ENCODE measurements around the gene SLC7A8.
A peak's percentile ranks its signal among the peaks of the same experiment; 100 is the strongest.

Gene SLC7A8

DNA sequence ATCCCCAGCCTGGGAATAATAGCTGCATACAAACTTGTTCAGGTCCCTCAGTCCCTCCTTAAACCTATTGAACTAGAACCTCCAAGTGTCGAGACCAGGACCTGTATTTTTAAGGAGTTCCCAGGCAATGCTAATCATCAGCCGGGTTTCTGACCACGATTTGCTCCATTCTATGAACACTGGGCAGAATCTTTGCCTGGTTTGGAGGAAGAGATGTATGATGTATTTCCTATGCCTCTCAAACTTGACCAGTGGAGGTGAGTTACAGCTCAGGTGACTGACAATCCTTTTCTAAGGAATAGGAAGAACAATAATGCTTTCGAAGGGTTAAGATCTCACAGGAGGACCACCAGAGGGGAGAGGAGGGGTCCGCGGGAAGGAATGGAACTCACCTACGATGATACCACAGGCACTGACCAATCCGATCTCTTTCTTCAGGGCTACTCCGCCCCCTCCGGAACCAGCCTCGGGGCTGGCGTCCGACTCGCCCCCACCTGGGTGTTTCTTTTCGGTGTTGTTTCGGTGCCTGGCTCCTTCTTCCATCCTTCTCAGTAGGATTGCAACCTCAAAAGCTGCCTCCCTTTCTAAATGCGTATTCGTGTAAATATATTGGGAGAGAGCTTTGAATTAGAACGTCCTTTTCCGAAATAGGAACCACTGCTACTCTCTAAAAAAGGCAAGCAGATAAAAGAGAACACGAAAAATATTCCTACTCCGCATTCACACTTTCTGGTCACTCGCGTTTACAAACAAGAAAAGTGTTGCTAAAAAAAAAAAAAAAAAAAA, 895 bp downstream of the SLC7A8 start:
- peak; percentile 18 for DNase-seq

DNA sequence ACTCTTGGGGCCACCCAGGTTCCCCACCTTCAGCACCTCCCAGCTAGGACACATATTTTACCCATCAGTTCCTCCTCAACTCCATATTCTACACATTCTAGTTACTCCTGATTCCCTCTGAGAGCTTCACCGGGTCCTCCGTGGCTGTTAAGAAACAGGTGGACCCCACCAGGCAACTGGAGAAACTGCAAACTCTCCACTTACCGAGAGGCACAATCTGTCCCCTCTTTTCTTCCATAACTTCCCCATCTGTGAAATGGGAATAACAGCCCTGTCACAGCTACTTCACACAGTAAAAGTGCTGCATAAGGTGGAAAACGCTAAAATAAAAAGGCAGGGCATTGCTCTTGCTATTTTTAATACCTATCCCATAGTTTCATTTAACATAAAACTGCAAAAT, 1.5 kb downstream of the SLC7A8 start:
- DNase-seq, result no peak

DNA sequence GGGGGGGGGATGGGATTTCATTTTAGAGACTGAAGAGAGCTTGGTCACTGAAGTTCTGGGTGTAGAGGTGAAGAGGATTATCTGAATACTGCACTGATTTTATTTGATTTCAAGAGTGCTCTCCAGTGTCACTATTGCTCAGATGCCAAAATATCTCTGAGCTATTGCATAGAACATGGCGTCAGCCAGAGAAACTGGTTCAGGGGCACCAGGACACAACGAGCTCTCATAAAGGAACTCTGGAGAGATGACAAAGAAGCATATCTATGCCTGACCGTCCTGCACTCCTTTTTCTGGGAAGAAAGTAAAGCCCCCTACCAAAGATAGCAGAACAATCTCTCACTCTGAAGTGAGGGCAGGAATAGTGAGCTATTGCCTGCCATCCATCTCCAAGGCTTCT, 2.0 kb downstream of the SLC7A8 start:
- DNase-seq, result no peak

DNA sequence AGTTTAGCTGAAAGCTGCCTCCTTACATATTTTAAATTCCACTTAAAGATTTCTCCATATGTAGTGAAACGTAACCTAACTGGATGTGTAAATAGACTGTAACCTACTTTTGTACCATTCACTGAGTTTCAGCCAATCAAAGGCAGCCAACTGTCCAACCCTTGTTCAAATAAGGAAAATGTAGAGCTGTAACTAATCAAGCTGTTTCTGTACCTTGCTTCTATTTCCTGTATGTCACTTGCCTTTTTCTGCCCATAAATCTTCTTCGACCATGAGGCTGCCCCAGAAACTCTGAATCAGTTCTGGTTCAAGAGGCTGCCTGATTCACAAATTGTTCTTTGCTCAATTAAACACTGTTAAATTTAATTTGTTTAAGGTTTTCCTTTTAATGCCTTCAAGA, 6.3 kb downstream of the SLC7A8 start:
- DNase-seq, result no peak

DNA sequence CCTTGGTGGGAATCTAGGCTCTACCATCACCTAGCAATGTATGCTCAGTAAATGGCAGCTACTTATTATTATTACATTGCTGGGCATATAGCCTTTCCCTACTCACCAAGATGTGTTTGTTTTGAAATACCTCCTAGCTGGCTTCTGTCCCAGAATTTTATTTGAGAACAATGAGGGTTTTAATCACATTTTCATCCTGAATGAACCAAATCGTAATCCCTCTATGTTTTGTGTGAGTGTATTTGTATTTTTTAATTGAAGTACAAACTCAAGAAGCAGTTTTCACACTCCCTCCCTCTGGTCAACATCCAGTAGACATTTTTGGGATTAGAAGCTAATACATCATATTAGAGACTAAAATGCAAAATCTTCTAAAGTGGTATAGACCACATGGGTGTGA, 7.6 kb downstream of the SLC7A8 start:
- no peak for DNase-seq

DNA sequence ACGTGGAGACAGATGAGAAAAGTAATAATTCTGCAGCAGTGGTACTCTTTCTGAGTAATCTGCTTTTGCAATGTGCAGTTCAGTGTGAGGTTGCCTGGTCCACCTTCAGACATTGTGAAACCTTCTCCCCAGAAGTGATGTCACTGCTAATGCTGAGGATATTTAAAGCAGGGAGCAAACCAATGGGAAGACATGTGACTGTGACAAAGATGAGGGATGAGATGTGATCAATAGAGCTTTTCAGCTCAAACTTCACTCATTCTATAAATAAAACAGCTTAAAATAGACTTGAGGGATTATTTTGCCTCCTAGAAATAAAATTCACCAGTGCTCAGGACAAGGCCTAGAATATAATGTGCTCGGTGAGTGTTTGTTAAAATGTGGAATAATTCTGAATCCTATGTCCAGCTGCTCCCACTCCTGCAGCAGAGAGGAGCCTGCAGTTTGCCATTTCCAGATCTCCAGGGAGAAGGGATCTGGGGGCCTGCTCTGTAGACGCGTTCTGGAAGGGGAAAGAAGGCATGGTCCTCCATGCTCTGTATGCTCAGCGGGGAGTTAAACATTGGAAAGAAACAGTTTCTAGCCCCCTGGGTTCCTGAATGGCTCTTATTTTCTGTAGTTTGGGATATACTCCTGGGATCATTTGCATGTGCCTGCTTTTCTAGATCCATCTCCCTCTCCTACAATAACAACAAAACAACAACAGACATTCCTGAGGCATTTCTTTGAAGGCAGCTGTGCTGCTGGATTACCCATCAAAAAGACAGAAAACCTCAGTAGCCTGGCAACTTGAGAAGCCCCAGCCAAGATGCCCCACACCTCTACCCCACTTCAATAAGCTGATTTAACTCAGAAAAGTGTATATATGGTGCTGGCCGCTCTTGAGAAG, 8.9 kb downstream of the SLC7A8 start:
- no peak for DNase-seq

DNA sequence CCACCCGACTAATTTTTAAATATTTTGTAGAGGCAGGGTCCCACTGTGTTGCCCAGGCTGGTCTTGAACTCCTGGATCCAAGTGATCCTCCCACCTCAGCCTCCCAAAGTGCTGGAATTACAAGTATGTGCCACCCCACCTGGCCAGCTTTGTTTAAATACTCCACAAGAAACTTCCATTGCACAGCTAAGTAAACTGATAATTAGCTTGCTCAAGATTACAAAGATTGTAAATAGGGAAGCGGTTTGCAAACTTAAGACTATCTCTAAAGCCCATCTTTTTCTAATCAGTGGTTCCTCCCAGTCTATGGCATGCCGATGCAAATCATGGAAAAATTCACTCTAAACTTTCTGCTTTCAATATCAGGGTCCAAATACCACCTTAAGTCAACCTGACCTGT, 9.7 kb downstream of the SLC7A8 start:
- DNase-seq, result no peak

DNA sequence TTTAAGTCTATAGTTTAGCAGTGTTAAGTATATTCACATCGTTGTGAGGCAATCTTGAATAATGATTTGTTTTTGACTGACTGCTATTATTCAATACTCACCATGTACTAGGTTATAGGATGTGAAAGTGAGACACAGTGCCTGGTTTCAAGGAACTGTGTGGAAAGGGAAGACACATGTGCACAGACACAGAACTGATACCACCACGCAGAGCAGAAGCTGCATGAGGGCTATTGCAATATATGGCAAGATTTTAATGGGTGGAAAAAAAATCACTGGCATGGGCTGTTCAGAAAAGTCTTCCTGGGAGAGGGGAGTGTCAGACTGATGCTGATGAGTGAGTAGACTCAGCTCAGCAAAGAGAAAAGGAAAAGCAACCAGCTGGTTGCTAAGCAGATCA, 10.4 kb downstream of the SLC7A8 start:
- DNase-seq, result no peak

DNA sequence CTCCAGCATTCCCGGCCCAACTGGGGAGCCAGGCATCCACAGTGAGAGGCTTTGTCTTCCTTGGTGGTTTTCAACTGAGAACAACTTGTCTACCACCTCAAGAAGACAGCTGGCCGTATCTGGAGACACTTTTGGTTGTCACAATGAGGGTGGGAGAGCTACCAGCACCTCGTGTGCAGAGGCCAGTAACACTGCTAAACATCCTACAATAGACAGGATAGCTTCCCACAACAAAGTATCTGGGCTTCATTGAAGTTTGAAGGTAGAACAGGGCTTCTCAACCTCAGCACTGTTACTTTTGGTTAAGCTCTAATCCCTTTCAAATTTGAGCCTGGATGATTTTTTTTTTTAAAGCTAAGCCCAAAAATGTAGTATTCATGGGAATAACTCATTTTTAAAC, 10.9 kb downstream of the SLC7A8 start:
- no peak for DNase-seq

DNA sequence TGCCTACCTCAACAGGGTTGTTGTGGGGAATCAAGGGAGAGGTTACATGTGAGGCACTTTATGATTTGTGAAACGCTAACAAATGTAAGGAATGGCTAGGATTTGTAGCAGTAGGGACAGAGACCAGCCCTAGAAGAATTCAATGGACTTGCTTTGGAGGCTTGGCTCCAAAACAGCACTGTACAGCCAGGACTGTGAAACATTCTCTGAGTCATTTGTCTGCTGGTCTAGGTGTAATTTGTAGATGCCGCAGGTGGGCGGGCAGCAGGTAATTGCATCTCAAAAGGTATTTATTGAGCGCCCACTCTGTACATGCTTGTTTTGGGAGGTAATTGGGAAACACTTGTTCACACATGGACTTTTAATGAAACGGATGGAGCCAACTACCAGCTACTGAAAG, 11.4 kb downstream of the SLC7A8 start:
- no peak for DNase-seq

DNA sequence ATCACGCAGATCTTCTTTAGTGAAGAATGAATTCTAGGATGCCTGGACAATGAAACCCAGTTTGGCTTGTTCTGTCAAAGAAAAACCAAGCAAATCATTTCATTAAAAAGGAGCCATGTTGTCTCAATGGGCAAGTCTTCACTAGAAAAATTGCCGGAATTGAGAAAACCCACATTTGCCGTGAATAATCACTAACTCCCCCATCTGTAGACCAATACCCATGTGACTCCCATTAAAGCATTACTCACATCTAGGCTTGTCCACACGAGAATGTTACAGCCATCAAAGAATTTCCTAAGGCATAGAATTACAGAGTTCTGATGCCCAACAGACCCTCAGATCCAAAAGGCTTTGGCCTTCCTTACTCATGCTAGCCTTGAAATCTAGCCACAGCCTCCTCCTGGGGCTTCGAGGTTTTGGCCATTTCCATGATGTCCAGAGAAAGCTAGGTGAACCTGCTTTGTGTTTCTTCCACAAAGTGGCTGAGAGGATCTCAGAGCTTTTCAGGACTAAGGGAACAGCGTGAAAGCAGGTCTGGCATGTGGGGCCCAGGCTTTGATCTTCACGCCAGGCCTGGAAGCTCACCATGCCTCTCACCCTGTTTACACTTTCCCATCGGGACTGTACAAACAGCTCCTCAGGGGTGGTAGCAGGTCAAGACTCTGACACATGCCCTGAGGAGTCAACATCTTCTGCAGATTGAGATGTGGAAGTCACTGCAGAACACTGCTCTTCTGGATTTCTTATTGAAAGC, 12.1 kb downstream of the SLC7A8 start:
- DNase-seq, result no peak

DNA sequence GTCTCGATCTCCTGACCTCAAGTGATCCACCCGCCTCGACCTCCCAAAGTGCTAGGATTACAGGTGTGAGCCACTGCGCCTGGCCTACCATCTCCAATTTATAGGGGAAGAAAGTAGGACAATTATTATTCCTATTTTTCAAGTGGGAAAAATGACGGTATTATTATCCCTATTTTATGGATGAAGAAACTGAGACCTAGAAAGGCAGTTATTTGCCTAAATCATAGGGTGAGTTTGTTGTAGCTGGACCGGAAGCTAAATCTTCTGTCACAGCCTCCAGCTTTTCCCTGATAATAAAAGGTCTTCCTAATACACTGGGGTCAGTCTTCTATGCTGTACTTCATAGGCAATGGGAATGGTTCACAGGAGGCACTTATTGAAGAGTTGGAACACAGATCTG, 13.8 kb downstream of the SLC7A8 start:
- no peak for DNase-seq

DNA sequence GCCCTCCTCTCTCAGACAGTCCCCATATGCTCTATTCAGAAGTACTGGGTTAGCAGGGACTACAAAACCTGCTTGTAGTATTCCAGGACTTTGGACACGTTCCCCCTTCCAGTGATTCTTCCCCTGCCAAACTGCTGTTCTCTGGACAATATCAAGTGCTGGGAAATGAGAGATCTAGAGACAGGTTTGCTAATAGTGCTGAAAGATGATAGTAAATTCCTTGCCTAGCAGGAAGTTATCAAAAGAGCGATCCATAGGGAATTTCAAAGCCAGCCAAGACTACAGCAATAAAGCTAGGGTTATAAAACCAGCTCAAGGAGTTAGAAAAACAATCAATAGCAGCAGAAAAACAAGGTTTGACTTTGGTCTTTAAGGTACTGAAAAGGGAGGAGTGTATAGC, 15.2 kb downstream of the SLC7A8 start:
- no peak for DNase-seq

DNA sequence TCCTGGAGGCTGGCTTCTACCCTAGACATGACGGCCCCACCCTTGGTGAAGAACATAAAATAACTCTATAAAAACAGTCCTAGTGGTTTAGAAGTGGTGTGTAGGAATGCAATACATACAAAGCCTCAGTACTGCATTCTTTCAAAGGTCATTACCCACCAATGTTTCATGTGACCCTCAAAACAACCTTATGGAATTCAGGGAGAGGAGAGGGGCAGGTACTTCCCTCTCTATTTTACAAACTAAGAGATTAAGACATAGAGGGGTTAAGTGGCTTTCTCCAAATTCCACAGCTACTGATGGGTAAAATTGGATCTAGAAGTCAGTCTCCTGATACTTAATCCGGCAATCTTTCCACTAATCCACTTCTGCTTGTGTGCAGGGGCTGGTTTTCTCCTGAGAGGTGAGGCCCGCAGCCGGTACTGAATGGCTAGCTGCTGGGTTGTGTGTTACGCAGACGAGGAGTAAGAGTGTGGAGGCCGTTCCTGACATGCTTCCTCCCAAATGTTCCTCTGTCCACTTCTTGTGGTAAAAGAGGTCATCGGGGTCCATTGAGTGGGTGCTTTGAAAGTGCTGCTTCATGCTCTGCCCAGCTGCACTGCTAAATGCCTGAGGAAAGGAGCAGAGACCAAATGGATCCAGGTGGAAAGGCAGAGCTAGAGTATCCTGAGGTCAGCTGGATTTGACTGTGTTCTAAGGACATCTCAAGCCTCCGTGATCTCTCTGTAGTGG, 16.2 kb downstream of the SLC7A8 start:
- no peak for DNase-seq

DNA sequence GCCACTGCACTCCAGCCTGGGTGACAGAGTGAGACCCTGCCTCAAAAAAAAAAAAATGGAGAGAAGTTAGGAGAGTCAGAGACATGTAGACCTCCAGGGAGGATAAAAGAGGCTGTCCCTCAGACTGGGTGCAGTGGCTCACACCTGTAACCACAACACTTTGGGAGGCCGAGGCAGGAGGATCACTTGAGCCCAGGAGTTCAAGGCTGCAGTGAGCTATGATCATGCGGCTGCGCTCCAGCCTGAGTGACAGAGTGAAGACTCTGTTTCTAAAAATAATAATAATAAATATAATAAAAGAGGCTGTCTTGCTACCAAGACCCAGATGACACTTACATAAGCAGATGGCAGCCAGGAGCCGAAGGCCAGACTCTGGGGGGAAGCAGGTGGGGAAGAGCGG, 18.5 kb downstream of the SLC7A8 start:
- no peak for DNase-seq

DNA sequence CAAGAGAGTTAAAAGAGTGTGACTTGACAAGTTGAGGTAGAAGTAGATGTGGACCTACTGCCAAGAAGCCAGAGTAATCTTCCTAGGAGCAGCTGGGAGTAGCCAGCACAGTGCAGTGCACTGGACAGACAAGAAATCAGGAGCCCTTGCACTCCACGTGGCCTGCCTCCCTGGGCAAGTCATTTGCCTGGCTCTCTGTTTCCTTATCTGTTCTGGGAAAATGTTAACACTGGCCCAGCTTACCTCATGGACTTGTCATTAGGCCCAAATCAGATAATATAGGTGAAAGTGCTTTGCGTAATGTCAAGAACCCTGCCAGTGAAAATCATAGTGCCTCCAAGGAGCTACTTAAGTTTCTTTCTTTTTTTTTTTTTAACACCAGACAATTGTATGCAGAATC, 19.2 kb downstream of the SLC7A8 start:
- DNase-seq, result no peak

DNA sequence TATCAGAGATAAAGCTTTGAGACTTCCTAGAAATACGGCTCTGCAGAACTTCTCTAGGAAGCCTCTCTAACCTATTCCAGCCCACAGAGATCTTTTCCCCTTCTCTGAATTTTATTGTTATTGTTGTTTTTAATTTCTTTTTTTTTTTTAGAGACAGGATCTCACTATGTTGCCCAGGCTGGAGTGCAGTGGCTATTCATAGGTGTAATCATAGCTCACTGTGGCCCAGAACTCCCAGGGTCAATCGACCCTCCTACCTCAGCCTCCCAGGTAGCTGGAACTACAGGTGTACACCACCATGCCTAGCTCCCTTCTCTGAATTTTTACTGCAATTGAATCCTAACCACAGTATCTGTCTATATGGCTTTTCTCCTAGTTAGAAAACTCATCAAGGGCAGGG, 19.6 kb downstream of the SLC7A8 start:
- DNase-seq, result no peak

DNA sequence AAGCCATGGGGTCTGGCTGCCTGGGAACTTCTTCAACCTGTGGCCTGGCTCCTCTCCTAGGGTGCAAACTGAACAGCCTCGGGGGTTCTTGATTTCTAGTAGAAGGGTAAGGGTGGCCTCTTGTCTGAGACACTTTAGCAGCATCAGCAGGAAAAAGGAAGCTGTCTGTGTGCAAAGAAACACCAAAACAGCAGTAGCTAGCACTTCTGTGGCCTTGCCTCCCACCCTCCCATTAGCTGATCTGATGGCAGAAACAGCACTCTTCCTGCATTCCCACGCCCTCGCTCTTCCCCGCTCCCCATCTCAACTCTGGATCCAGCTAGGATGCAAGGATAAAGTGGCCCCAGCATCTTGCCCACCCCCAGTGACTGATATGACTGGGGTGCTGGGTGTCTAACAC, 20.7 kb downstream of the SLC7A8 start:
- no peak for DNase-seq

DNA sequence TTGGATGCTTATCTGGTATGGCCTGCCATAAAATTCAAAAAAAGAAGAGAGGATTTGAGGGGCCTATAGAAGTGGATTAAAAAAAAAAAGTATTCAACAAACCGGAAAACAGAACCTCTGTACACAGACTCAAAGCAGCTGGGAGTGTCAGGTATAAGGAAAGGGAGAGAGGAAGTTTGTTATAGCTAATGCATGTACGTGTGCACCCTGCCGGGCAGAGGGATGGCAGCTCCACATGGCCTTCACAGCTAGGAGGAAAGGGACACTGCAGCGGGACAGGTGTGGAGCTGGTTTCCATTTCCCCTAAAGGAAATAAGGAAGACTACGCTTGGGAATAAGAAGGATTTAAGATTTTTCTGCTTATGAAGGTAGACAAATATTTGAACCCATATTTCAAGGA, 21.5 kb downstream of the SLC7A8 start:
- no peak for DNase-seq

DNA sequence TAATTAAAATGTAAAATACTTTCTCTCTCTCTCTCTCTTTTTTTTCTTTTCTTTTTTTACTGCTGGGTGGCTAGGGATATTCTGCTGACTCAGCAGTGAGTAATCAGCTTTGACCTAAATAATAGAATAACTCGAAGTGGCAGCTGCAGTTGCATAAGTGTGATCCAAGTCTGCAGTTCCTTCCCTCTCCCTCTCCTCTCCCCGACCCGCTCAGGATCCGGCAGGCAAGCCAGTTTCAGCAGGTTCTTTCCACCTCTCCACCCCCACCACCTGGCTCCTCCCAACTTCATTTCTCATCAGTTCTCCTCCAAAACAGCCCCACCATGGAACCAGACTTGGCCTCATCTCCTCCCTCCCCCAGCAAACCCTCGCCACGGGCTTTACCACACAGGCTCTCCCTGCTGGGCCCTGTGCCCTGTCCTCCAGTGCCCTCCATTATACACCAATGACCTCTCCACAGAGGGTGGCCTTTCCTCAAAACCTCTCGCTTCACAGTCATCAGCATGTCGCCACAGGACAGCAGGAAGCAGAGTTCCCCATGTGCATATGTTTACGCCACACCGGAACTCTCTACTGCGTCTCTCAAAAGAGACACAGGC, 22.4 kb downstream of the SLC7A8 start:
- DNase-seq, result no peak

DNA sequence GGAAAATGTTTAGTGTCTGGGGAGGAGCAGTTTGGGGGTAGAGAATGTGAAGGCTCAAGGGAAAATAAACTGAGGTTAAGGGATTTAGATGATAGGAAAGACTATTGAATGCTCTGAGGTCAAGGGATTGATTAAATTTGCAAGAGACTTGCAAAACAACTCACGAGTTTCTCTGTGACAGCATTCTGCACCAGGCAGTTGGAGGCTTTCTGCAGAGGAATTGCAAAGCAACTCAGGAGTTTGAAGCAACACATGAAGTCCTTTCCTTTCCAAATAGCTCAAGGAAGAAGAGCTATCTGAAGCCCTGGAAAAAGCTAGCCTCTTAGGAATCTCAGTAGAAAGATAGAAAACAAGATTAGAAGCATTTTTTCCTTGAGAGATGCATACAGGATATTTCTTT, 23.9 kb downstream of the SLC7A8 start:
- no peak for DNase-seq

DNA sequence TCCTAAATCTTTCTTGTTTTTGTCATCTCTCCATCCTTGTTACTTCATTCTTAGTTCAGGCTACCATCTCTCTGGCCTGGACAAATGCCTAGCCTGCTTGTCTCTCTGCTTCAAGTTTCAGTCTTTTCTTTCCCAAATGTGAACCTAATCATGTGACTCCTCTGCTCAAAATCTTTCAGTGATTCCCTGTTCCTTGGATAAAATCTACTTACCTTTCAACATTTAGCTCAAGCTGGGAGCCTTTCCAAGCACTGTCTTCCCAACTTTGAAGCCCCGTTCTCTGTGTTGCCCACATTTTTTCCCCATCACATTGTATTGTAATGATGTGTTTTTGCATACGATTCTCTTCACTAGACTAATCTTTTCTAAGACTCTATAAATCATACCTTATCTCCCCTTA, 24.7 kb downstream of the SLC7A8 start:
- DNase-seq, result no peak
